Stimulated activated CD4-positive, alpha-beta T cell treated with anti-CD3 and anti-CD28 coated beads, Interleukin-1b, Interleukin-23, amount 100 ng/mL, for 1 hour (primary cell): Measurements from ENCODE around the gene NTRK2.

ENCODE experiments used
- DNase-seq, 2 donors: peaks; one replicate each; pipeline ENCODE4 v3.0.0-alpha.2; 2020; ENCODE audit warnings: low read depth in 2 of 2

The NTRK2 gene

GRCh38 chr9:84937581-84937980, 268.1 kb downstream of the NTRK2 start:
- DNase-seq: no peak

DNA sequence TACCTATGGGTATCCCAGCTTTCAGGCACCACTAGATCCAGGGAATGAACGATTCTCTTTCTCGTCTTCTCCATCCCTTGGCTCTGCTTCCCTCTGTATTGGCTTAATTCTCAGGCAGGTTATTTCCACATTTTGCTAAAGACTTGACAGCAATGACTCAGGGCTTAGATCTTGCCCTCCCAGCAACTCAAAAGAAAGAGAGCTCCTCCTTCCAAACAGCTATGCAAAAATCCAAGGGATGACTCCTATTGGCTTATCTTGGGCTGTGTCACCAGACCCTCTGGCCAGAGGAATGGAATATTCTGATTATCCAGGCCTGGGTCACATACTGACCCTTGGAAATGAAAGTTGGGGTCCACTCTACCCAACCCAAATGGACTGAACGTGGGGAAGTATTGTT, 270.2 kb downstream of the NTRK2 start:
- DNase-seq: no peak

GRCh38 chr9:84940294-84940693, 270.8 kb downstream of the NTRK2 start:
- no peak for DNase-seq

GRCh38 chr9:84941792-84942191, 272.3 kb downstream of the NTRK2 start:
- DNase-seq: no peak

GRCh38 chr9:84943482-84944050, 274.0 kb downstream of the NTRK2 start:
- no peak for DNase-seq

GRCh38 chr9:84945878-84946538, 276.5 kb downstream of the NTRK2 start:
- no peak for DNase-seq

- no peak for DNase-seq
These were observed 278.0 kb downstream of the NTRK2 start for GRCh38 chr9:84947412-84947972.

DNA sequence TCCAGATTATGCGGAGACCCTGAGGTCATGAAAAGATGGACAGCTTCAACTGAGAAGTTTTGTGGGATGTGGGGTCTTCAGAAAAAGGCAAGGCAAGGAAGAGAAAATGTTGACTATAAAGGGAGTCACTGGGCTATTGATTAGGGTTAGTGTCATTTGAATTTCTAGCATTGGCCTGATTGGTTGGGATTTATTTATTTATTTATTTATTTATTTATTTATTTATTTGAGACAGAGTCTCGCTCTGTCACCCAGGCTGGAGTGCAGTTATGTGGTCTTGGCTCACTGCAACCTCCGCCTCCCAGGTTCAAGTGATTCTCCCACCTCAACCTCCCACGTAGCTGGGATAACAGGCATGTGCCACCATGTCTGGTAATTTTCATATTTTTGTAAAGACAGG, 279.7 kb downstream of the NTRK2 start:
- no peak for DNase-seq

- DNase-seq: no peak
These were observed 280.4 kb downstream of the NTRK2 start for GRCh38 chr9:84949971-84950370.

- DNase-seq: no peak
These were observed 281.6 kb downstream of the NTRK2 start for GRCh38 chr9:84950879-84951811.

DNA sequence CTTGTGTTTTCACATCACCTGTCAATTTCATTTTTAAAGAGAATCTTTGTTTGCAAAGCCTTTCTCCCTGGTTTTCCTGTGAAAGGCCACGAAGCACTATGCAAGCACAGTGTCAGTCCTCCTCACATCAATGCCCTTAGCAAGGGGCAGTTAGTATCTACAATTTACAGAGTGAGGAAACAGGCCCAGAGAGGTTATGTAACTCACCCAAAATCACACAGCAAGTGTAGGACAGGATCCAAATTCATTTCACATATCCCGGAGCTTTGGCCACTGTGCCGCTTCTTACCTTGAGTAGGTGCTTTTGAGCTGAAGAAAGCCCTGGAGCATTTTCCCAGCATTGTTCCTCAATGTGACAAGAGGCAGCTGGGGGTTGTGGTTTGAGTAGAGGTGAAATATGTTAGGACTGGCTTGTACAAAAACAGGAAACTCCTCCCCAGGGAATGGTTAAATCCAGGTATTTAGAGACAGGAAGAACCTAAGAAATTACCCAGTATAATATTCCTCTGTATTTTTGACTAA, 283.8 kb downstream of the NTRK2 start:
- no peak for DNase-seq

DNA sequence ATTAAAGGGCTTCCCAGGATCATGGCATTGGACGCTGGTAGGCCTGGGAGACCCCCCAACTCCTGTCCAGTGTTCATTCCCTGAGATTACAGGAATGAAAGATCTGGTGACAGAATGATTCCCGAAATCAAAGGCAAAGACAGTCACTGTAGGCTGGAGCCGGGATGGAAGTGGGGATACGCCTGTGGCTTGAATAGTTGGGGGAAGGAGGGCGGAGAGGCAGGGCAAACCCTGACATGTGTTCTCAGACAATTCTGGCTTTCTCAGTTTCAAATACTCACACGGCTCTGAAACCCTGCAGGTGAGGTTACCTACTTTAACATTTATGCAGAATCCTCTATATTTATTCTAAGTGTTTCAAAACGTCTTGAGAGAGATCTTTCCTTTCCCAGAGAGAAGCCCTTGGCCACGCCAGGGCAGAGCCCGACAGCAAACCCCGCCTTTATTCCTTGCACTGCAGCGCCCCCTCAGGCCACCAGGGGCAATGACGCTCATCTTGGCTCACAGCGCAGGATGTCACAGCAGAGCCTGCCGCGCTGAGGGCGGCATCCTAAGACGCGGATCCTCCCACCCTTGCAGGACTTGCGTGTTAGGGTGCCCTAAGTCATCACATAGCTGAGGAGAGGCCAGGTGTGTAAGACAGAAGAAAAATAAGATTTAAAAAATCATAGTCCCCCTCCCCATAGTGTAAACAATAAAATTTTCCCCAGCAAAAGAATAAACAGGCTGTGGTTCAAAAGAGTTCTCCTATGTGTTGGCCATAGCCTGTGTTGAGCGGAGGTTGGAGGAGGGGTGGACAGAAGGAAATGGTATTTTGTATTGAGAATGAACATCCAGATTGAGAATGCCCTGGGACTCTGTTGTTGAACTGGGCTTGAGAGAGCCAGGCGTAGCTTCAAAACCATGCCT, 284.5 kb downstream of the NTRK2 start:
- peak in 1 of 2 donors; percentile 14 for DNase-seq

- DNase-seq: no peak
These were observed 285.6 kb downstream of the NTRK2 start for GRCh38 chr9:84955155-84955554.

DNA sequence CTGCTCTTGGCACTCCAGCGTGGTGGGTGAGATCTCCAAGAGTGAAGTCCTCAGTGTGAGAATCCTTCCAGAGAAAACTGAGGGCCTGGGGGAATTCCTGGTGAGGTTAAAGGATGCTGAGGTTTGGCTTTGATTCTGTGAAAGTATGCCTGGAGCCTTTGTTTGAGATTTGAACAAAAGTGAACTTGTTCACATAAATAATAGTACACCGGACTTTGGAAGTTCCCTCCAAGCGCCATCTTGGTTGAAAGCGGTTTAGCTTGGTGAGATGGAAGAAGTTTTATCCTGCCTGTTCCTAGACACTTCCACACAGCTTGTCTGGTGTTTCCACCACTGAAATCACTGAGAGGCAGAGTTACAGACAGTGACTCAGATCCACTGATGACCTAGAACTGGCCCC, 286.4 kb downstream of the NTRK2 start:
- DNase-seq: no peak

- DNase-seq: no peak
These were observed 289.8 kb downstream of the NTRK2 start for GRCh38 chr9:84959339-84959738.

DNA sequence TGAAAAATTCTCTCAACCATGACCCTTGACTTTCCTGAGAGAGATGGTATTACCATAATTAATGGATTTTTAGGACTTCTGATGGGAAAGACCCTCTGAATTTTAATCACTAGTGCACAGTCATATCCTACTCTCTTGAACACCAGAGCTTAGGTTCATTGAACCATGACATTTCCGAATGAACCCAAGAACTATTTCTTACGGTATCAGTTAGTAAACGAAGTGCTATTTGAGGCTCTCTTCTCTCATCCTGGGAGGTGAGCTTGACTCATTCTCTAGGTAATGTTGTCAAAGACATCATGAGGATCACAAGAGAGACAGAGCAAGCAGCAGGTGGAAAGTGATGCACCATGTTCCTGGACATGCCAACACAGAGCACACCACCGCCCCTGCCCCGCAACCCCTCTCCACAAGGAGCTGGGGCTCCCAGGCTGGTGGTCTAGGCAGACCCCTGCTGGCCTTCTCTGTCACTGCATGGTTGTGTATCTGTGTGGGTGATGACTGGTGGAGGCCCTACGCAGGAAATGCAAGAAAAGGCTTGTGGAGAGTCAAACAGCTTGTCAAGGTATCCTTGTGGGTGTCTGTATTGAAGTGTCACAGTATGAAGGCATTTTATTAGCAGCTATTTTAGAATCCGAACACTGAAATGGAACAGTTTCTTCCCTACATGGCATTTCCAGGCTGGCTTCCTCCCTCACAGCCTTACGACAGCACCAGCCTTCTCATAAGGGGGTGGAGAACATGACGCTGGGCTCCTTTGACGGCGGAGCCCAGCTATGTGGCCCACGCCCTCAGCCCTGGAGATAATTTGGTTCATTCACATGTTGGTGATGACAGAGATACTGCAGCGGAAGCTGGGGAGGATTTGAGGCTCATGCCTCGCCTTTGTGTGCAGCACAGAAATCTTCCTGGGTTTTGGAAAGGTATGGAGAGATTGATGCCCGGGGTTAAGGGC, 297.6 kb downstream of the NTRK2 start:
- no peak for DNase-seq

DNA sequence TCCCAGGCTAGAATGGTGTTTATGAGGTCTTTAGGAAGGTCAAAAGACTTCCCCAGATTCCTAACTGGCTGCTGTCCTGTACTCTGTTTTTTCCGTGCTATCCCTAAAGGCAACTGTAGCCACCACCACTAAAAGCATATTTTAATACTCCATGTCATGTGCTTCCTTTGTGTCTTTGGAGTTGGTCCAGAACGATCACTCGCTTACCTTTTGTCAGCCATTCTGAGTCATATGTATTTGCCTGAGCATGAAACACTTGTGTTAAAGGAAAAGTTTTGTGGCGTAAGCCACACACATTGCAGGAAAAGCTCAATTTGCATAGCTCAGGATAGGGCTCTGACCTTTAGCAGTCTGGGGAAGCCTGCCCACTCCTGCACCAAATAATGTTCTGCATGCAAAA, 299.6 kb downstream of the NTRK2 start:
- no peak for DNase-seq

- no peak for DNase-seq
These were observed 300.2 kb downstream of the NTRK2 start for GRCh38 chr9:84969736-84970135.

DNA sequence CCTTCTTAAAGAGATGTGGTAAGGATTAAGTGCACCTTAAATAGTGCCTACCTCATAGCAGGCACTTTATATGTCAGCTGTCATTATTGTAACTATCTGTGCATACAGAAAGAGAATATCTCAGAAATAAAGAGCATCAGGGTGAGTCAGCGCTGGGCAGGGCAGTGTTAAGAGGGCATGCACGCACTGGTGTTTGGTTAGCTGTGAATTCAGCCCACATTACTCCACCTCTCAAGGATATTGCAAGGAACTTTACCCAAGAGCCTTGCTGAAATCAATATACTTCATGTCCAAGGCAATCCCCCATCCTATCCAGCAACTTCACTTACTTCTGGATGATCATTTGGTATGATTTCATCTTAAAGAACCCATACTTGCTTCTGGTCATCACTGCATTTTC, 300.9 kb downstream of the NTRK2 start:
- no peak for DNase-seq

- no peak for DNase-seq
These were observed 302.0 kb downstream of the NTRK2 start for GRCh38 chr9:84971571-84971970.
